Tibial nerve (tissue), 3 donors: ENCODE measurements around the gene ROBO2.

Source experiments
- POLR2A ChIP-seq, 2 donors: fragments of 450-650 bp; IDR thresholded peaks; one replicate each; pipeline ENCODE4 v1.6.1; 2017; ENCODE audit warnings: antibody characterized with exemption in 2 of 2, mild to moderate bottlenecking in 2 of 2, moderate library complexity in 2 of 2
- TF ChIP-seq, protein P1 (sequence below), 5 experiments: fragments of 200-600 bp in 3 of 5; fragments of 450-650 bp in 2 of 5; sonication (generic) in 3 of 5; IDR thresholded peaks; one replicate each; pipeline ENCODE4 v1.5.1; 2016 to 2019; ENCODE audit warnings: antibody characterized with exemption in 5 of 5, mild to moderate bottlenecking in 3 of 5, moderate library complexity in 2 of 5

DNA sequence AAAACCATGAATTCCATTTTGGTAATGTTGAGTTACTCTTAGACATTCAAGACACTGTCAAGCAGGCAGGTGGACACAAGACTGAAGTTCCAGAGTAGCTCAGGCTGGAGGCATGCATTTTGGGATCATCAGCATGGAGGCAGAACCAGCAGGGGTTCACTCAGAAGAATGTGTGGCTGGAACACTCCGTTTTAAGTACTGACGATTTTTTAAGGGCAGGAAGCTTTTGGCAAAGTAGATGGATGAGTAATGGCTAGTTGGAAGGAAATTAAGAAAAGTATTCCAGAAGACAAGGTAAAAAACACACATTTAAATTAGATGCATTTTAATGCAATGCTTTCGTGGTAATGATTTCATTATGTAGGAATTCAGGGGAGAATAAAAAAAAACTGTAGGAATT is 420.4 kb downstream of the ROBO2 start:
- no peak for TF ChIP-seq POLR2A (IDR thresholded peaks at IDR 0.05)
- TF ChIP-seq, protein P1, sequence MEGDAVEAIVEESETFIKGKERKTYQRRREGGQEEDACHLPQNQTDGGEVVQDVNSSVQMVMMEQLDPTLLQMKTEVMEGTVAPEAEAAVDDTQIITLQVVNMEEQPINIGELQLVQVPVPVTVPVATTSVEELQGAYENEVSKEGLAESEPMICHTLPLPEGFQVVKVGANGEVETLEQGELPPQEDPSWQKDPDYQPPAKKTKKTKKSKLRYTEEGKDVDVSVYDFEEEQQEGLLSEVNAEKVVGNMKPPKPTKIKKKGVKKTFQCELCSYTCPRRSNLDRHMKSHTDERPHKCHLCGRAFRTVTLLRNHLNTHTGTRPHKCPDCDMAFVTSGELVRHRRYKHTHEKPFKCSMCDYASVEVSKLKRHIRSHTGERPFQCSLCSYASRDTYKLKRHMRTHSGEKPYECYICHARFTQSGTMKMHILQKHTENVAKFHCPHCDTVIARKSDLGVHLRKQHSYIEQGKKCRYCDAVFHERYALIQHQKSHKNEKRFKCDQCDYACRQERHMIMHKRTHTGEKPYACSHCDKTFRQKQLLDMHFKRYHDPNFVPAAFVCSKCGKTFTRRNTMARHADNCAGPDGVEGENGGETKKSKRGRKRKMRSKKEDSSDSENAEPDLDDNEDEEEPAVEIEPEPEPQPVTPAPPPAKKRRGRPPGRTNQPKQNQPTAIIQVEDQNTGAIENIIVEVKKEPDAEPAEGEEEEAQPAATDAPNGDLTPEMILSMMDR (IDR thresholded peaks at IDR 0.05), result no peak
